ENCODE data around the gene CTNNA3. TPM values are rescaled to one million over a fixed set of nuclear protein-coding genes. Genes with fewer than 3 reads are reported as not detected.

The CTNNA3 gene
- total RNA-seq, 1 experiment from 2014 or later: 0.02 TPM

- CTCF ChIA-PET: interaction anchor here (0.6 to 1.0 kb wide), 3 partner anchors 21 to 359 kb away, joined by 3 read pairs; partner anchors contain the start of gene LRRTM3
- no peak for DNase-seq (ENCODE audit: unreplicated experiment)
- Mint-ChIP-seq H3K27me3 (ENCODE audit: insufficient read depth, unreplicated experiment) (peaks cover 17% of the 10 kb centered on the region), H3K36me3 (ENCODE audit: insufficient read depth, unreplicated experiment) (no peaks in the 10 kb centered on the region), H3K27ac (ENCODE audit: low read depth, unreplicated experiment) (no peak overlapping the region), H3K9me3 (ENCODE audit: unreplicated experiment) (no peaks in the 10 kb centered on the region), H3K4me1 (ENCODE audit: insufficient read depth, unreplicated experiment) (no peaks in the 10 kb centered on the region), H3K4me3 (ENCODE audit: unreplicated experiment) (no peak overlapping the region)
- no peak for TF ChIP-seq CTCF (IDR thresholded peaks at IDR 0.05; ENCODE audit: unreplicated experiment)
- intact Hi-C loops (cut with micrococcal nuclease): no loop called here
- BruUV-seq (replicated peaks): no TSS peak
- POLR2A ChIA-PET: no interaction called here
These were observed 411.4 kb downstream of the CTNNA3 start for GRCh38 chr10:67284589-67284988.

- H3K27me3 Mint-ChIP-seq (ENCODE audit: insufficient read depth, unreplicated experiment): peaks cover 34% of the 10 kb centered on the region
- intact Hi-C loops (cut with micrococcal nuclease): no loop called here
- no peaks in the 10 kb centered on the region for H3K4me1 Mint-ChIP-seq (ENCODE audit: insufficient read depth, unreplicated experiment)
- no peaks in the 10 kb centered on the region for H3K9me3 Mint-ChIP-seq (ENCODE audit: unreplicated experiment)
- ChIA-PET POLR2A (no interaction called here), CTCF (interaction anchor here (0.8 kb wide), 1 partner anchor 23 kb away, joined by 4 read pairs; no protein-coding TSS in a partner anchor)
- H3K27ac Mint-ChIP-seq (ENCODE audit: low read depth, unreplicated experiment): no peak overlapping the region
- no peak for DNase-seq (ENCODE audit: unreplicated experiment)
- H3K4me3 Mint-ChIP-seq (ENCODE audit: unreplicated experiment): no peak overlapping the region
- TF ChIP-seq CTCF (IDR thresholded peaks at IDR 0.05; ENCODE audit: unreplicated experiment): no peak
- H3K36me3 Mint-ChIP-seq (ENCODE audit: insufficient read depth, unreplicated experiment): no peaks in the 10 kb centered on the region
- BruUV-seq (replicated peaks): no TSS peak
These were observed 413.1 kb downstream of the CTNNA3 start for GRCh38 chr10:67282871-67283270.

- no peak overlapping the region for H3K27ac Mint-ChIP-seq (ENCODE audit: low read depth, unreplicated experiment)
- peaks cover 49% of the 10 kb centered on the region for H3K27me3 Mint-ChIP-seq (ENCODE audit: insufficient read depth, unreplicated experiment)
- no TSS peak for BruUV-seq (replicated peaks)
- H3K36me3 Mint-ChIP-seq (ENCODE audit: insufficient read depth, unreplicated experiment): no peaks in the 10 kb centered on the region
- no peaks in the 10 kb centered on the region for H3K9me3 Mint-ChIP-seq (ENCODE audit: unreplicated experiment)
- TF ChIP-seq CTCF (IDR thresholded peaks at IDR 0.05; ENCODE audit: unreplicated experiment): no peak
- intact Hi-C loops (cut with micrococcal nuclease): no loop called here
- CTCF ChIA-PET: no interaction called here
- POLR2A ChIA-PET: no interaction called here
- DNase-seq (ENCODE audit: unreplicated experiment): no peak
- H3K4me1 Mint-ChIP-seq (ENCODE audit: insufficient read depth, unreplicated experiment): no peaks in the 10 kb centered on the region
- H3K4me3 Mint-ChIP-seq (ENCODE audit: unreplicated experiment): no peak overlapping the region
These were observed 415.6 kb downstream of the CTNNA3 start for GRCh38 chr10:67280405-67280804.

GRCh38 chr10:67277402-67277801 lies 418.6 kb downstream of the CTNNA3 start:
- no peaks in the 10 kb centered on the region for H3K36me3 Mint-ChIP-seq (ENCODE audit: insufficient read depth, unreplicated experiment)
- no peak for TF ChIP-seq CTCF (IDR thresholded peaks at IDR 0.05; ENCODE audit: unreplicated experiment)
- no peak overlapping the region for H3K27ac Mint-ChIP-seq (ENCODE audit: low read depth, unreplicated experiment)
- POLR2A ChIA-PET: no interaction called here
- H3K27me3 Mint-ChIP-seq (ENCODE audit: insufficient read depth, unreplicated experiment): peaks cover 62% of the 10 kb centered on the region
- intact Hi-C loops (cut with micrococcal nuclease): no loop called here
- CTCF ChIA-PET: no interaction called here
- DNase-seq (ENCODE audit: unreplicated experiment): no peak
- BruUV-seq (replicated peaks): no TSS peak
- no peak overlapping the region for H3K4me3 Mint-ChIP-seq (ENCODE audit: unreplicated experiment)
- no peaks in the 10 kb centered on the region for H3K9me3 Mint-ChIP-seq (ENCODE audit: unreplicated experiment)
- no peaks in the 10 kb centered on the region for H3K4me1 Mint-ChIP-seq (ENCODE audit: insufficient read depth, unreplicated experiment)
